Neural cell (in vitro differentiated cells): ENCODE measurements around the gene OARD1. TPM values are rescaled to one million over a fixed set of nuclear protein-coding genes. Genes with fewer than 3 reads are reported as not detected.

Experiments used
- H2AFZ ChIP-seq: fragments of 200-600, 300-800 bp; sonication (generic), shearing (Covaris generic); 2 replicates; pipeline ENCODE4 v1.6.0; 2014; ENCODE audit warnings: low read depth, mild to moderate bottlenecking, antibody characterized with exemption, low read length, moderate library complexity
- H3F3A ChIP-seq: fragments of 200-600 bp; shearing (Covaris generic); 2 replicates; pipeline ENCODE4 v1.6.1; 2016; ENCODE audit warnings: mild to moderate bottlenecking, moderate library complexity, mixed read lengths, antibody characterized with exemption, low read length; ENCODE audit not compliant: insufficient read depth, poor library complexity, severe bottlenecking
- H3K27ac ChIP-seq: fragments of 200-600, 300-800 bp; sonication (generic), shearing (Covaris generic); 2 replicates; pipeline ENCODE4 v1.5.1; 2014; ENCODE audit warnings: mild to moderate bottlenecking, low read length, moderate library complexity
- H3K27me3 ChIP-seq: fragments of 300-800, 200-600 bp; sonication (generic), shearing (Covaris generic); 2 replicates; pipeline ENCODE4 v1.6.0; 2014; ENCODE audit warnings: mild to moderate bottlenecking, low read depth, low read length, moderate library complexity; ENCODE audit not compliant: insufficient read depth
- H3K36me3 ChIP-seq: fragments of 300-800, 200-600 bp; sonication (generic), shearing (Covaris generic); 2 replicates; pipeline ENCODE4 v1.5.1; 2014; ENCODE audit warnings: mild to moderate bottlenecking, antibody characterized with exemption, low read length, moderate library complexity; ENCODE audit not compliant: insufficient read depth
- H3K4me2 ChIP-seq: fragments of 300-800, 200-600 bp; sonication (generic), shearing (Covaris generic); 2 replicates; pipeline ENCODE4 v1.6.0; 2014; ENCODE audit warnings: mild to moderate bottlenecking, low read length
- H3K4me3 ChIP-seq: fragments of 300-800, 200-600 bp; sonication (generic), shearing (Covaris generic); 2 replicates; pipeline ENCODE4 v1.5.1; 2014; ENCODE audit warnings: mild to moderate bottlenecking, low read length, moderate library complexity
- H3K79me2 ChIP-seq: fragments of 200-600 bp; shearing (Covaris generic); replicated peaks from 2 replicates; pipeline ENCODE4 v1.6.0; 2014; ENCODE audit warnings: mild to moderate bottlenecking, low read length, moderate library complexity; ENCODE audit not compliant: insufficient read depth
- H3K9ac ChIP-seq: fragments of 300-800, 200-600 bp; sonication (generic), shearing (Covaris generic); 2 replicates; pipeline ENCODE4 v1.6.1; 2016; ENCODE audit warnings: mild to moderate bottlenecking, low read length, mixed read lengths
- H3K9me2 ChIP-seq: fragments of 200-600 bp; shearing (Covaris generic); 2 replicates; pipeline ENCODE4 v1.6.1; 2016; ENCODE audit warnings: mild to moderate bottlenecking, low read length, mixed read lengths; ENCODE audit not compliant: insufficient read depth
- H3K9me3 ChIP-seq: fragments of 200-600, 300-800 bp; sonication (generic), shearing (Covaris generic); 2 replicates; pipeline ENCODE4 v1.6.1; 2016; ENCODE audit warnings: mild to moderate bottlenecking, mixed run types, low read length, moderate library complexity, mixed read lengths
- H4K20me1 ChIP-seq: fragments of 200-600 bp; shearing (Covaris generic); 2 replicates; pipeline ENCODE4 v1.6.1; 2016; ENCODE audit warnings: mild to moderate bottlenecking, mixed run types; ENCODE audit not compliant: insufficient read depth
- CTCF ChIP-seq: fragments of 450-650 bp; IDR thresholded peaks from 2 replicates; pipeline ENCODE4 v1.5.1; 2014; ENCODE audit warnings: antibody characterized with exemption, mild to moderate bottlenecking, moderate library complexity; ENCODE audit not compliant: poor library complexity, severe bottlenecking
- EP300 ChIP-seq: fragments of 450-650 bp; conservative IDR thresholded peaks from 2 replicates; pipeline ENCODE4 v1.6.1; 2014; ENCODE audit warnings: antibody characterized with exemption, mild to moderate bottlenecking, moderate library complexity; ENCODE audit not compliant: poor library complexity, severe bottlenecking
- EZH2 ChIP-seq: fragments of 200-600, 300-800 bp; shearing (Covaris generic), sonication (generic); IDR thresholded peaks from 2 replicates; pipeline ENCODE4 v1.6.1; 2014; ENCODE audit warnings: antibody characterized with exemption, low read length, borderline replicate concordance, mild to moderate bottlenecking; ENCODE audit not compliant: insufficient read depth, poor library complexity, severe bottlenecking
- MXI1 ChIP-seq: fragments of 450-650 bp; conservative IDR thresholded peaks from 2 replicates; pipeline ENCODE4 v1.6.1; 2014; ENCODE audit warnings: antibody characterized with exemption, mild to moderate bottlenecking; ENCODE audit not compliant: poor library complexity, severe bottlenecking
- POLR2AphosphoS5 ChIP-seq: IDR thresholded peaks from 2 replicates; pipeline ENCODE4 v1.6.1; 2012
- RAD21 ChIP-seq: fragments of 450-650 bp; conservative IDR thresholded peaks from 2 replicates; pipeline ENCODE4 v1.6.1; 2014; ENCODE audit warnings: antibody characterized with exemption, mild to moderate bottlenecking, moderate library complexity
- REST ChIP-seq: IDR thresholded peaks from 2 replicates; pipeline ENCODE4 v1.6.1; 2012; ENCODE audit warnings: borderline replicate concordance
- SMC3 ChIP-seq: fragments of 450-650 bp; conservative IDR thresholded peaks from 2 replicates; pipeline ENCODE4 v1.6.1; 2014; ENCODE audit warnings: antibody characterized with exemption, mild to moderate bottlenecking, moderate library complexity; ENCODE audit not compliant: poor library complexity
- TAF1 ChIP-seq: IDR thresholded peaks from 2 replicates; pipeline ENCODE4 v1.6.1; 2012; ENCODE audit warnings: low read depth
- polyA plus RNA-seq: library from polyadenylated mRNA; depleted of rRNA; stranded (reverse); fragments of >200 nt; gene quantifications from 2 replicates; pipeline ENCODE4 v1.2.3, GENCODE V29; 2014

Gene OARD1
- polyA plus RNA-seq, 1 donor from 2014 or later = 38.7 TPM

GRCh38 chr6:41079080-41079479 lies 6.9 kb upstream of the OARD1 start:
- H4K20me1 ChIP-seq = no peaks in the 10 kb centered on the region
- no peak overlapping the region for H3K27ac ChIP-seq
- no peaks in the 10 kb centered on the region for H3K27me3 ChIP-seq
- peaks cover 17% of the 10 kb centered on the region for H3K36me3 ChIP-seq
- H3K9me2 ChIP-seq = no peaks in the 10 kb centered on the region
- H3K9me3 ChIP-seq = no peaks in the 10 kb centered on the region
- H2AFZ ChIP-seq = no peak overlapping the region
- H3K9ac ChIP-seq = no peak overlapping the region
- H3K4me2 ChIP-seq = no peak overlapping the region
- no peak for TF ChIP-seq POLR2AphosphoS5
- TF ChIP-seq RAD21 = no peak
- no peak for TF ChIP-seq REST
- no peak for TF ChIP-seq CTCF
- no peak for TF ChIP-seq TAF1
- TF ChIP-seq EZH2 = no peak
- no peak for TF ChIP-seq EP300
- no peak for TF ChIP-seq MXI1
- TF ChIP-seq SMC3 = no peak
- no peak overlapping the region for H3K4me3 ChIP-seq
- peaks cover 4% of the 10 kb centered on the region for H3F3A ChIP-seq
- H3K79me2 ChIP-seq = peaks cover 47% of the 10 kb centered on the region

DNA sequence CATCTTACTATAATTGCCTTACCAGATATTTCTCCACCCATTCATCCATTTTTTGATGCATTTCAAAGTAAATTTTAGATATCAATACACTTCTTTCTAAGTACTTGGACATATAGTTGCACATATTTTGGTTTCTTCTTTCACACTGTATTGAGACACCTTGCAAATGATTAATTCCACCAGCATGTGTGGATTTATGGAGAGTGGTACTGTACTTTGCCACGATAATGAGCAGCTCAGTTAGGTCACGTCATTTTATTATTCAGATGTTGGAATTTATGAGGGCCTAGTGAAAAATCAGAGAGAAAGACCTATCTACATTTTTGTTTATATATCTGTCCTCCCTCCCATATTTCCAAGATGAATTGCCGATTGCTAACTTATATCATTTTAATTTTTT lies 5.9 kb upstream of the OARD1 start:
- H3K27ac ChIP-seq = no peak overlapping the region
- H3K79me2 ChIP-seq = peaks cover 49% of the 10 kb centered on the region
- no peak overlapping the region for H3K4me2 ChIP-seq
- H3K4me3 ChIP-seq = no peak overlapping the region
- peaks cover 15% of the 10 kb centered on the region for H3K36me3 ChIP-seq
- no peaks in the 10 kb centered on the region for H3K27me3 ChIP-seq
- no peaks in the 10 kb centered on the region for H3K9me2 ChIP-seq
- no peak for TF ChIP-seq POLR2AphosphoS5
- no peak for TF ChIP-seq EP300
- no peak for TF ChIP-seq RAD21
- no peak for TF ChIP-seq SMC3
- TF ChIP-seq REST = no peak
- no peak for TF ChIP-seq CTCF
- TF ChIP-seq TAF1 = no peak
- no peak for TF ChIP-seq MXI1
- TF ChIP-seq EZH2 = no peak
- H4K20me1 ChIP-seq = no peaks in the 10 kb centered on the region
- peaks cover 4% of the 10 kb centered on the region for H3F3A ChIP-seq
- H2AFZ ChIP-seq = no peak overlapping the region
- H3K9ac ChIP-seq = no peak overlapping the region
- no peaks in the 10 kb centered on the region for H3K9me3 ChIP-seq
